K562 (cell line): Measurements from ENCODE around the gene YPEL2. TPM values are rescaled to one million over a fixed set of nuclear protein-coding genes. Genes with fewer than 3 reads are reported as not detected.

ENCODE experiments used
- ATF7 ChIP-seq: fragments of 450-650 bp; IDR thresholded peaks from 2 replicates; pipeline ENCODE4 v1.7.1; 2014; ENCODE audit warnings: mild to moderate bottlenecking, moderate library complexity
- BDP1 ChIP-seq: IDR thresholded peaks from 3 replicates; pipeline ENCODE4 v1.6.1; 2011; ENCODE audit not compliant: insufficient read length, insufficient read depth
- PHB2 ChIP-seq: fragments of 450-650 bp; IDR thresholded peaks from 2 replicates; pipeline ENCODE4 v1.6.1; 2017; ENCODE audit warnings: low read depth
- RCOR1 ChIP-seq, 2 experiments: IDR thresholded peaks; 2 replicates each; pipeline ENCODE4 v1.6.1; 2012; ENCODE audit warnings: low read depth in 2 of 2, low read length in 2 of 2, borderline replicate concordance in 1 of 2, improper control_type of control experiment in 1 of 2
- SAFB2 ChIP-seq: fragments of 200-400 bp; formaldehyde crosslinking; IDR thresholded peaks from 2 replicates; pipeline ENCODE4 v1.6.1; 2018; ENCODE audit warnings: borderline replicate concordance, low read length, low read depth, moderate library complexity; ENCODE audit not compliant: severe bottlenecking
- TAF1 ChIP-seq: IDR thresholded peaks from 2 replicates; pipeline ENCODE4 v1.6.1; 2011; ENCODE audit warnings: mild to moderate bottlenecking, low read length, moderate library complexity; ENCODE audit not compliant: insufficient read depth, control insufficient read depth, severe bottlenecking; ENCODE audit errors: extremely low read depth
- THRAP3 ChIP-seq: fragments of 450-650 bp; IDR thresholded peaks from 2 replicates; pipeline ENCODE4 v1.6.1; 2016; ENCODE audit warnings: mild to moderate bottlenecking, inconsistent platforms, borderline replicate concordance
- TSC22D4 ChIP-seq: fragments of 450-650 bp; IDR thresholded peaks from 2 replicates; pipeline ENCODE4 v1.6.1; 2016; ENCODE audit warnings: missing genetic modification characterization, missing biosample characterization, control low read depth
- ZKSCAN8 ChIP-seq: fragments of 200-800 bp; sonication (Bioruptor generic); IDR thresholded peaks from 2 replicates; pipeline ENCODE4 v1.6.1; 2016; ENCODE audit warnings: missing genetic modification characterization, missing compliant biosample characterization
- ZNF174 ChIP-seq: fragments of 250-450 bp; sonication (Bioruptor Pico); IDR thresholded peaks from 2 replicates; pipeline ENCODE4 v1.4.0; 2020; ENCODE audit warnings: mild to moderate bottlenecking
- ZNF316 ChIP-seq: fragments of 450-650 bp; IDR thresholded peaks from 2 replicates; pipeline ENCODE4 v1.6.1; 2016
- ZNF589 ChIP-seq: fragments of 200-800 bp; sonication (Bioruptor generic); IDR thresholded peaks from 2 replicates; pipeline ENCODE4 v1.6.1; 2016; ENCODE audit warnings: low read depth, missing genetic modification characterization, missing compliant biosample characterization
- polyA plus RNA-seq, 8 experiments: library from polyadenylated mRNA; depleted of rRNA in 4 of 8; stranded (reverse) in 5 of 8; unstranded in 3 of 8; fragments of >200 nt; fragmentation: Nextera tagmentation in 2 of 8; fragmentation: Illumina TruSeq in 1 of 8; extraction: Ambion mirVana in 2 of 8; extraction: Trizol in 1 of 8; gene quantifications; 2 replicates each; pipeline versions ENCODE4 v1.2.1 to v1.2.3, GENCODE V29; 2011 to 2014; ENCODE audit warnings: inconsistent platforms in 1 of 8, missing spikeins in 1 of 8
- total RNA-seq, 7 experiments: library from RNA; depleted of rRNA in 6 of 7; stranded (reverse); fragments of >200 nt in 6 of 7; fragmentation: Illumina TruSeq in 2 of 7; extraction: Trizol in 2 of 7; gene quantifications; 2 replicates each; pipeline versions ENCODE4 v1.2.1 to v1.2.3, GENCODE V29; 2011 to 2021; ENCODE audit warnings: low replicate concordance in 1 of 7
- TF ChIP-seq, protein P1 (sequence below): sonication (generic); formaldehyde crosslinking; IDR thresholded peaks from 2 replicates; pipeline ENCODE4 v1.8.0; 2023; ENCODE audit warnings: mild to moderate bottlenecking, missing genetic modification reagents
- TF ChIP-seq, protein P2 (sequence below): fragments of 450-650 bp; IDR thresholded peaks from 2 replicates; pipeline ENCODE4 v1.6.1; 2017; ENCODE audit warnings: mild to moderate bottlenecking, moderate library complexity
- TF ChIP-seq, protein P3 (sequence below): fragments of 250-450 bp; sonication (Bioruptor Pico); IDR thresholded peaks from 2 replicates; pipeline ENCODE4 v1.5.0; 2022; ENCODE audit warnings: mild to moderate bottlenecking
- TF ChIP-seq, protein P4 (sequence below): fragments of 250-450 bp; sonication (Bioruptor Pico); IDR thresholded peaks from 2 replicates; pipeline ENCODE4 v1.4.0; 2020
- TF ChIP-seq, protein P5 (sequence below): fragments of 450-650 bp; IDR thresholded peaks from 2 replicates; pipeline ENCODE4 v1.6.1; 2016

YPEL2 gene
- total and polyA plus RNA-seq, 9 of the 15 experiments (the other 6 are each of a cell fraction or from before 2014, with no cell fraction given): 0.11 to 2.4 (median 0.47) TPM

DNA sequence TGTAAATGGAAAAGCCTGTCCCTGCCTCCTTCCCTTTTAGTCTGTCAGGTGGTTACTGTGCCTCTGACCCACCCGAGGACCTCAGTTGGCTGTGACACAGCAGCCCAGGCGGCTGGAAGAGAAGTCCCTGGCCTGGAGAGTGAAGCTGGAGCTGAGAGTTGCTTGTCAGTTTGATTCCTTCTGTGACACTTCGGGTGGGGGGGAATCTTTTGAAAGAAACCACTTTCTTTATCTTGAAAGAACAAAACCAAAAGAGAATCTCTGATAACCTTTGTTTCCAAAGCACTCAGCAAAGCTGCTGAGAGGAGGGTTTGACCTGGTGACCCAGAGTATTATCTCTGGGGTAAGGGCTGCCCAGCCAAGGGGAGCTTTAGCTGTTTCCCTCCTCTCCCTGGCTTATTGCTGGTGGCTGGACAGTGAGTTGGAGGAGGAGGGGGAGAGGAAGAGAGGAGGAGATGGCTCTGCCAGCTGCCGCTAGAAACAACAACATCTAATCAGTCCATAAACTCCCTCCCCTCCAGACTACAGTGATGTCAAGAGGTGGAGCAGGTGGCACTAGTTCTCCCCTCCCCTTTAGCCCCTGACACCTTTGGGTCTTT is 34.0 kb downstream of the YPEL2 start (continued):
- TF ChIP-seq TSC22D4 (tag) (no peak), SAFB2 (no peak), ZNF174 (no peak), THRAP3 (no peak), TAF1 (no peak), ATF7 (no peak; the same call in 1 of the 2 replicates), ZKSCAN8 (CRISPR knock-in tag) (peak; percentile 51; the same call in 1 of the 2 replicates), RCOR1 (IDR thresholded peaks at IDR 0.05; ENCODE audit: borderline replicate concordance in 1 of 2, low read depth in 2 of 2, low read length in 2 of 2) (peak; percentile 97 to 100), ZNF316 (no peak), ZNF589 (CRISPR knock-in tag) (peak; percentile 95), PHB2 (peak; percentile 86), BDP1 (no peak)
- TF ChIP-seq, protein P1, sequence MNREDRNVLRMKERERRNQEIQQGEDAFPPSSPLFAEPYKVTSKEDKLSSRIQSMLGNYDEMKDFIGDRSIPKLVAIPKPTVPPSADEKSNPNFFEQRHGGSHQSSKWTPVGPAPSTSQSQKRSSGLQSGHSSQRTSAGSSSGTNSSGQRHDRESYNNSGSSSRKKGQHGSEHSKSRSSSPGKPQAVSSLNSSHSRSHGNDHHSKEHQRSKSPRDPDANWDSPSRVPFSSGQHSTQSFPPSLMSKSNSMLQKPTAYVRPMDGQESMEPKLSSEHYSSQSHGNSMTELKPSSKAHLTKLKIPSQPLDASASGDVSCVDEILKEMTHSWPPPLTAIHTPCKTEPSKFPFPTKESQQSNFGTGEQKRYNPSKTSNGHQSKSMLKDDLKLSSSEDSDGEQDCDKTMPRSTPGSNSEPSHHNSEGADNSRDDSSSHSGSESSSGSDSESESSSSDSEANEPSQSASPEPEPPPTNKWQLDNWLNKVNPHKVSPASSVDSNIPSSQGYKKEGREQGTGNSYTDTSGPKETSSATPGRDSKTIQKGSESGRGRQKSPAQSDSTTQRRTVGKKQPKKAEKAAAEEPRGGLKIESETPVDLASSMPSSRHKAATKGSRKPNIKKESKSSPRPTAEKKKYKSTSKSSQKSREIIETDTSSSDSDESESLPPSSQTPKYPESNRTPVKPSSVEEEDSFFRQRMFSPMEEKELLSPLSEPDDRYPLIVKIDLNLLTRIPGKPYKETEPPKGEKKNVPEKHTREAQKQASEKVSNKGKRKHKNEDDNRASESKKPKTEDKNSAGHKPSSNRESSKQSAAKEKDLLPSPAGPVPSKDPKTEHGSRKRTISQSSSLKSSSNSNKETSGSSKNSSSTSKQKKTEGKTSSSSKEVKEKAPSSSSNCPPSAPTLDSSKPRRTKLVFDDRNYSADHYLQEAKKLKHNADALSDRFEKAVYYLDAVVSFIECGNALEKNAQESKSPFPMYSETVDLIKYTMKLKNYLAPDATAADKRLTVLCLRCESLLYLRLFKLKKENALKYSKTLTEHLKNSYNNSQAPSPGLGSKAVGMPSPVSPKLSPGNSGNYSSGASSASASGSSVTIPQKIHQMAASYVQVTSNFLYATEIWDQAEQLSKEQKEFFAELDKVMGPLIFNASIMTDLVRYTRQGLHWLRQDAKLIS (CRISPR knock-in tag): no peak
- TF ChIP-seq, protein P2, sequence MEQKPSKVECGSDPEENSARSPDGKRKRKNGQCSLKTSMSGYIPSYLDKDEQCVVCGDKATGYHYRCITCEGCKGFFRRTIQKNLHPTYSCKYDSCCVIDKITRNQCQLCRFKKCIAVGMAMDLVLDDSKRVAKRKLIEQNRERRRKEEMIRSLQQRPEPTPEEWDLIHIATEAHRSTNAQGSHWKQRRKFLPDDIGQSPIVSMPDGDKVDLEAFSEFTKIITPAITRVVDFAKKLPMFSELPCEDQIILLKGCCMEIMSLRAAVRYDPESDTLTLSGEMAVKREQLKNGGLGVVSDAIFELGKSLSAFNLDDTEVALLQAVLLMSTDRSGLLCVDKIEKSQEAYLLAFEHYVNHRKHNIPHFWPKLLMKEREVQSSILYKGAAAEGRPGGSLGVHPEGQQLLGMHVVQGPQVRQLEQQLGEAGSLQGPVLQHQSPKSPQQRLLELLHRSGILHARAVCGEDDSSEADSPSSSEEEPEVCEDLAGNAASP: no peak
- TF ChIP-seq, protein P3, sequence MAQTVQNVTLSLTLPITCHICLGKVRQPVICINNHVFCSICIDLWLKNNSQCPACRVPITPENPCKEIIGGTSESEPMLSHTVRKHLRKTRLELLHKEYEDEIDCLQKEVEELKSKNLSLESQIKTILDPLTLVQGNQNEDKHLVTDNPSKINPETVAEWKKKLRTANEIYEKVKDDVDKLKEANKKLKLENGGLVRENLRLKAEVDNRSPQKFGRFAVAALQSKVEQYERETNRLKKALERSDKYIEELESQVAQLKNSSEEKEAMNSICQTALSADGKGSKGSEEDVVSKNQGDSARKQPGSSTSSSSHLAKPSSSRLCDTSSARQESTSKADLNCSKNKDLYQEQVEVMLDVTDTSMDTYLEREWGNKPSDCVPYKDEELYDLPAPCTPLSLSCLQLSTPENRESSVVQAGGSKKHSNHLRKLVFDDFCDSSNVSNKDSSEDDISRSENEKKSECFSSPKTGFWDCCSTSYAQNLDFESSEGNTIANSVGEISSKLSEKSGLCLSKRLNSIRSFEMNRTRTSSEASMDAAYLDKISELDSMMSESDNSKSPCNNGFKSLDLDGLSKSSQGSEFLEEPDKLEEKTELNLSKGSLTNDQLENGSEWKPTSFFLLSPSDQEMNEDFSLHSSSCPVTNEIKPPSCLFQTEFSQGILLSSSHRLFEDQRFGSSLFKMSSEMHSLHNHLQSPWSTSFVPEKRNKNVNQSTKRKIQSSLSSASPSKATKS: no peak
- TF ChIP-seq, protein P4, sequence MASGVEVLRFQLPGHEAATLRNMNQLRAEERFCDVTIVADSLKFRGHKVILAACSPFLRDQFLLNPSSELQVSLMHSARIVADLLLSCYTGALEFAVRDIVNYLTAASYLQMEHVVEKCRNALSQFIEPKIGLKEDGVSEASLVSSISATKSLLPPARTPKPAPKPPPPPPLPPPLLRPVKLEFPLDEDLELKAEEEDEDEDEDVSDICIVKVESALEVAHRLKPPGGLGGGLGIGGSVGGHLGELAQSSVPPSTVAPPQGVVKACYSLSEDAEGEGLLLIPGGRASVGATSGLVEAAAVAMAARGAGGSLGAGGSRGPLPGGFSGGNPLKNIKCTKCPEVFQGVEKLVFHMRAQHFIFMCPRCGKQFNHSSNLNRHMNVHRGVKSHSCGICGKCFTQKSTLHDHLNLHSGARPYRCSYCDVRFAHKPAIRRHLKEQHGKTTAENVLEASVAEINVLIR (CRISPR knock-in tag): no peak
- TF ChIP-seq, protein P5, sequence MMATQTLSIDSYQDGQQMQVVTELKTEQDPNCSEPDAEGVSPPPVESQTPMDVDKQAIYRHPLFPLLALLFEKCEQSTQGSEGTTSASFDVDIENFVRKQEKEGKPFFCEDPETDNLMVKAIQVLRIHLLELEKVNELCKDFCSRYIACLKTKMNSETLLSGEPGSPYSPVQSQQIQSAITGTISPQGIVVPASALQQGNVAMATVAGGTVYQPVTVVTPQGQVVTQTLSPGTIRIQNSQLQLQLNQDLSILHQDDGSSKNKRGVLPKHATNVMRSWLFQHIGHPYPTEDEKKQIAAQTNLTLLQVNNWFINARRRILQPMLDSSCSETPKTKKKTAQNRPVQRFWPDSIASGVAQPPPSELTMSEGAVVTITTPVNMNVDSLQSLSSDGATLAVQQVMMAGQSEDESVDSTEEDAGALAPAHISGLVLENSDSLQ: peak; percentile 87
